22Rv1 (cell line): ENCODE measurements around the gene FATE1.

Experiments used
- H3K27ac ChIP-seq: fragments of 450-650 bp; 2 replicates; pipeline ENCODE4 v1.5.1; 2017
- ZFX ChIP-seq: fragments of 450-650 bp; IDR thresholded peaks from 2 replicates; pipeline ENCODE4 v1.6.1; 2017; ENCODE audit warnings: antibody characterized with exemption, borderline replicate concordance
- TF ChIP-seq, protein P1 (sequence below): fragments of 450-650 bp; IDR thresholded peaks from 2 replicates; pipeline ENCODE4 v1.5.1; 2017; ENCODE audit warnings: mild to moderate bottlenecking

FATE1 gene

DNA sequence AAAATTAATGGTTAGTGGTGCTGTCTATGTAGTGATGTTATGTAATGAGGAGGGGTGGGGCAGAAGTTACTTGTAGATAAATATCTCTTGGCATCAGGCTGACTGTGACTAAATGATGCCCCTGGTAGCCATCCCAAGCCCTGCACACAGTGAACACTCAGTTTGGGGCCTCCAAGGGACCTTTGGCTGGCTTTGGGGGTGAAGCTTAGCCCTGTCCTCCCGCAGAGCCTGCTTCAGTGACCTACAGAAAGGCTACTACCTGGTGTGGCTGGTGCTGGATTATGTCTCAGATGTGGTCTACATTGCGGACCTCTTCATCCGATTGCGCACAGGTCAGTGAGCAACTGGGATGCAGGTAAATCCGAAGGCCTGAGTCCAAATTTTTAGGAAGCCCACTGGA lies 26.5 kb downstream of the FATE1 start:
- H3K27ac ChIP-seq: no peak overlapping the region
- TF ChIP-seq, protein P1, sequence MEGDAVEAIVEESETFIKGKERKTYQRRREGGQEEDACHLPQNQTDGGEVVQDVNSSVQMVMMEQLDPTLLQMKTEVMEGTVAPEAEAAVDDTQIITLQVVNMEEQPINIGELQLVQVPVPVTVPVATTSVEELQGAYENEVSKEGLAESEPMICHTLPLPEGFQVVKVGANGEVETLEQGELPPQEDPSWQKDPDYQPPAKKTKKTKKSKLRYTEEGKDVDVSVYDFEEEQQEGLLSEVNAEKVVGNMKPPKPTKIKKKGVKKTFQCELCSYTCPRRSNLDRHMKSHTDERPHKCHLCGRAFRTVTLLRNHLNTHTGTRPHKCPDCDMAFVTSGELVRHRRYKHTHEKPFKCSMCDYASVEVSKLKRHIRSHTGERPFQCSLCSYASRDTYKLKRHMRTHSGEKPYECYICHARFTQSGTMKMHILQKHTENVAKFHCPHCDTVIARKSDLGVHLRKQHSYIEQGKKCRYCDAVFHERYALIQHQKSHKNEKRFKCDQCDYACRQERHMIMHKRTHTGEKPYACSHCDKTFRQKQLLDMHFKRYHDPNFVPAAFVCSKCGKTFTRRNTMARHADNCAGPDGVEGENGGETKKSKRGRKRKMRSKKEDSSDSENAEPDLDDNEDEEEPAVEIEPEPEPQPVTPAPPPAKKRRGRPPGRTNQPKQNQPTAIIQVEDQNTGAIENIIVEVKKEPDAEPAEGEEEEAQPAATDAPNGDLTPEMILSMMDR: no peak
- TF ChIP-seq ZFX: no peak

DNA sequence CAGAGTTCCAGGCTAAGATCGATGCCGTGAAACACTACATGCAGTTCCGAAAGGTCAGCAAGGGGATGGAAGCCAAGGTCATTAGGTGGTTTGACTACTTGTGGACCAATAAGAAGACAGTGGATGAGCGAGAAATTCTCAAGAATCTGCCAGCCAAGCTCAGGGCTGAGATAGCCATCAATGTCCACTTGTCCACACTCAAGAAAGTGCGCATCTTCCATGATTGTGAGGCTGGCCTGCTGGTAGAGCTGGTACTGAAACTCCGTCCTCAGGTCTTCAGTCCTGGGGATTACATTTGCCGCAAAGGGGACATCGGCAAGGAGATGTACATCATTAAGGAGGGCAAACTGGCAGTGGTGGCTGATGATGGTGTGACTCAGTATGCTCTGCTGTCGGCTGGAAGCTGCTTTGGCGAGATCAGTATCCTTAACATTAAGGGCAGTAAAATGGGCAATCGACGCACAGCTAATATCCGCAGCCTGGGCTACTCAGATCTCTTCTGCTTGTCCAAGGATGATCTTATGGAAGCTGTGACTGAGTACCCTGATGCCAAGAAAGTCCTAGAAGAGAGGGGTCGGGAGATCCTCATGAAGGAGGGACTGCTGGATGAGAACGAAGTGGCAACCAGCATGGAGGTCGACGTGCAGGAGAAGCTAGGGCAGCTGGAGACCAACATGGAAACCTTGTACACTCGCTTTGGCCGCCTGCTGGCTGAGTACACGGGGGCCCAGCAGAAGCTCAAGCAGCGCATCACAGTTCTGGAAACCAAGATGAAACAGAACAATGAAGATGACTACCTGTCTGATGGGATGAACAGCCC lies 28.0 kb downstream of the FATE1 start:
- no peak overlapping the region for H3K27ac ChIP-seq
- no peak for TF ChIP-seq ZFX
- TF ChIP-seq, protein P1: no peak

DNA sequence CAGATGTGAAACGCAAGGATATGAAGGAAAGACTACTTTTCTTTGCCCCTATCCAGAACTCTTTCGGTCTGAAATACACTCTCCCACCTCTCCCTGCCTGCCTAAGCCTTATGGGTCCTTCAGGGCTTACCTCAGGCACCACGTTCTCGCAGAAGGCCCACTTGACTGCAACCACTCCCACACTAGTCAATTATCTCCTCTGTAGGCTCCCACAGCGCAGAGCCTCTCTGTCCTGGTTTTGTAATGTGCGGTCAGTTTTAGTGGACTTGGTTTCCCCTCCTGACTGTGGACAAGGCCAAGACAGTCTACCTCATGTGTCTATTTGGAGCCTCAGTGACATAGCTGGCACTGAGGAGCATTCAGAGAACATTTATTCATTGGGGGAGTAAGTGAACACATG lies 29.8 kb downstream of the FATE1 start:
- TF ChIP-seq, protein P1: no peak
- TF ChIP-seq ZFX: no peak
- no peak overlapping the region for H3K27ac ChIP-seq

DNA sequence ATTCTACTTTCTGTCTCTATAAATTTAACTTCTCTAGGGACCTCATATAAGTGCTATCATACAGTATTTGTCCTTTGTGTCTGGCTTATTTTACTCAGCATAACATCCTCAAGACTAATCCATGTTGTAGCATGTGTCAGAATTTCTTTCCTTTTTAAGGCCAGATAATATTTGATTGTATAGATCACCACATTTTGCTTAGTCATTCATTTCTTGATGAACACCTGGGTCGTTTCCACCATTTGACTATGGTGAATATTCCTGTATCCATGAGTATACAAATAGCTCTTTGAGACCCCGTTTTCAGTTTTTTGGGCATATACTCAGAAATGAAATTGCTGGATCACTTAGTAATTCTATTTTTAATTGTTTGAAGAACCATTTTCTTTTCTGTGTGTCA lies 30.7 kb downstream of the FATE1 start:
- no peak overlapping the region for H3K27ac ChIP-seq
- TF ChIP-seq, protein P1: no peak
- TF ChIP-seq ZFX: no peak

DNA sequence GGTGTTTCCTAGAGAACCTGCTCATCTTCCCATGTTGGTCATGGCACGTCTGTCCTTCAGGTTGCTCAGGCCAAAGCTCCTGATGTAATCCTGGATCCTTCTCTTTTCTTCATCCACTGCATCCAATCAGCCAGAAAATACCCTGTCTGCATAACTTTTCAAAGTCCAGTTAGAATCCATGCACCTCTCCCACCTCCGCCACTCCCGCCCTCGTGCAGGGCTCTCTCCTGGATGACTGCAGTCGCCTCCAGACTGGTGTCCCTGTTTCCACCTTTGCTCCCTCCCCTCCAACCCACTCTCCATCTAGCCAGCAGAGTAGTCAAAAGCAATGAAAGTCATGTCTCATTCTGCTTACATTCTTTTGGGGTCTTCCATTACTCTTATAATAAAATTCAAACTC lies 34.7 kb downstream of the FATE1 start:
- H3K27ac ChIP-seq: no peak overlapping the region
- TF ChIP-seq, protein P1: no peak
- no peak for TF ChIP-seq ZFX

DNA sequence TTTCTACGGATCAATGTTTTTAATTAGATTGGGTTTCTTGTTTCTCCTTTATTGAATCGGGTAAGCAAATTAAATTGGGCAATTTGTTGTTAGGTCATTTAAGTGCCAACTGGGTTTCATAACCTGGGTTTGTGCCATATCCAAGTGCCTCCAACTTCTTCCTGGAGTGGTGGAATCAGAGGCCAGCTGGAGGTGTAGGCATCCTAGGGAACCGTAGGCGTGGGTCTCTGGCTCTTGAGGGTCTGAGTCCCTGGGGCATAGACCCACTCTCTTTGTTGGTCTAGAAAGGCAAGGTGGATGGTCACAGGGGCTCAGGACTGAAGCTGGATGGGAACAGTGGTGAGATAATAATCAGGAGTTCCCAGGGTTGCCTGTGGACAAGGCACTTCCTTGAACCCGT lies 37.0 kb downstream of the FATE1 start:
- TF ChIP-seq ZFX: no peak
- TF ChIP-seq, protein P1: no peak
- no peak overlapping the region for H3K27ac ChIP-seq

DNA sequence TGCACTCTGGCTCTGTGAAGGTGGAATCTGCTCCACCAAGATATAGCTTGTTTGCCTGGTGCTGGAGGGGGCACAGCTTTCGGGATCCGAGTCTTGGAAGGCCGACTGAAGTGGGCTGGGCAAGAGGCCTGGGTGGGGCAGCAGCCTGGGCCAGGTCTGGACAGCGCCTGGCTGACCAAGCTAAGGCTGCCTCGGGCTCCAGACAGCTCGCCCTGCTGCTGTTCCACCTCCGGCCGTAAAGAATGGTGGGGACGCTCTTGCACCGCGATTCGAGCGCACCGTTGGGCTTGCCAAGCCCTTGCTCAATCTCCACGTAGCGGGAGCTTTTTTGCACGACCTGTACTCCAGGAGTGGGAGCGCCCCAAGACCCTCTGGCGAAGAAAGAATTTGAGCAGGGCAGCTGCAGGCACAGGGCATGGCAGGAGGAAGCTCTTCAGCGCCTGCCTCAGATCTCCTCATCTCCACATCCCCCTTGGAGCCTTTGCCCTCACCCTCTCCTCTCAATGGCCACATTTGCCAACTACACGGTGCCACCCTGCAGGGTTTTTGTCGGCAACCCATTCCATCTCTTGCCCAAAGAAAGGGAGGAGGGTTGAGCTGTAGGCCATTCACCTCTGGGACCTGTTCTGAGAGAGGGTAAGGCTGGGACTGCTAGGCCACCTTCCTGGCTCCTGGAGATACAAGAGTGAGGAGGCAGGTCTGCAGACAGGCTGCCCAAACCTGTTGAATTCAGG lies 37.6 kb downstream of the FATE1 start:
- H3K27ac ChIP-seq: no peak overlapping the region
- TF ChIP-seq, protein P1: peak; percentile 76
- TF ChIP-seq ZFX: no peak
